ENCODE results near the gene C3orf20.
"Not testable (repeated sequence)": the region's sequence is repeated elsewhere in the genome, so short reads cannot be mapped to it uniquely, and the experiment has no call there.

The C3orf20 gene

GRCh38 chr3:14730703-14731382, 55.9 kb downstream of the C3orf20 start:
- Histone ChIP-seq H3K4me1 (ENCODE audit: insufficient read depth, insufficient read length) (no peaks in the 10 kb centered on the region), H3K36me3 (ENCODE audit: insufficient read depth, insufficient read length, low read length) (no peaks in the 10 kb centered on the region), H3K4me3 (ENCODE audit: insufficient read length, low read depth) (no peak overlapping the region), H3K9me3 (ENCODE audit: insufficient read depth, low read length) (no peaks in the 10 kb centered on the region), H3K9ac (ENCODE audit: insufficient read length, low read depth) (no peak overlapping the region), H3K27me3 (ENCODE audit: insufficient read depth, insufficient read length) (no peaks in the 10 kb centered on the region)
- TF ChIP-seq YY1 (IDR thresholded peaks at IDR 0.05; ENCODE audit: insufficient read depth, insufficient read length) (no peak), ZNF274 (IDR thresholded peaks at IDR 0.05; ENCODE audit: low read depth, low read length) (no peak), SUZ12 (IDR thresholded peaks at IDR 0.05; ENCODE audit: extremely low read depth, insufficient read depth, insufficient read length) (no peak)
- no peak for DNase-seq (ENCODE audit: low read depth, low spot score)

GRCh38 chr3:14740983-14741382, 66.0 kb downstream of the C3orf20 start:
- no peaks in the 10 kb centered on the region for H3K4me1 ChIP-seq (ENCODE audit: insufficient read depth, insufficient read length)
- no peaks in the 10 kb centered on the region for H3K36me3 ChIP-seq (ENCODE audit: insufficient read depth, insufficient read length, low read length)
- TF ChIP-seq ZNF274 (IDR thresholded peaks at IDR 0.05; ENCODE audit: low read depth, low read length) (no peak), YY1 (IDR thresholded peaks at IDR 0.05; ENCODE audit: insufficient read depth, insufficient read length) (no peak), SUZ12 (IDR thresholded peaks at IDR 0.05; ENCODE audit: extremely low read depth, insufficient read depth, insufficient read length) (no peak)
- H3K9me3 ChIP-seq (ENCODE audit: insufficient read depth, low read length): peaks cover 20% of the 10 kb centered on the region
- no peaks in the 10 kb centered on the region for H3K27me3 ChIP-seq (ENCODE audit: insufficient read depth, insufficient read length)
- H3K4me3 ChIP-seq (ENCODE audit: insufficient read length, low read depth): no peak overlapping the region
- DNase-seq (ENCODE audit: low read depth, low spot score): no peak
- H3K9ac ChIP-seq (ENCODE audit: insufficient read length, low read depth): no peak overlapping the region

GRCh38 chr3:14741510-14741909, 66.6 kb downstream of the C3orf20 start:
- no peak overlapping the region for H3K9ac ChIP-seq (ENCODE audit: insufficient read length, low read depth)
- DNase-seq (ENCODE audit: low read depth, low spot score): no peak
- no peak for TF ChIP-seq YY1 (IDR thresholded peaks at IDR 0.05; ENCODE audit: insufficient read depth, insufficient read length)
- TF ChIP-seq ZNF274 (IDR thresholded peaks at IDR 0.05; ENCODE audit: low read depth, low read length): no peak
- TF ChIP-seq SUZ12 (IDR thresholded peaks at IDR 0.05; ENCODE audit: extremely low read depth, insufficient read depth, insufficient read length): no peak
- peaks cover 20% of the 10 kb centered on the region for H3K9me3 ChIP-seq (ENCODE audit: insufficient read depth, low read length)
- H3K4me1 ChIP-seq (ENCODE audit: insufficient read depth, insufficient read length): no peaks in the 10 kb centered on the region
- H3K36me3 ChIP-seq (ENCODE audit: insufficient read depth, insufficient read length, low read length): no peaks in the 10 kb centered on the region
- no peaks in the 10 kb centered on the region for H3K27me3 ChIP-seq (ENCODE audit: insufficient read depth, insufficient read length)
- no peak overlapping the region for H3K4me3 ChIP-seq (ENCODE audit: insufficient read length, low read depth)

- Histone ChIP-seq H3K27me3 (ENCODE audit: insufficient read depth, insufficient read length) (no peaks in the 10 kb centered on the region), H3K4me3 (ENCODE audit: insufficient read length, low read depth) (no peak overlapping the region), H3K9ac (ENCODE audit: insufficient read length, low read depth) (no peak overlapping the region), H3K4me1 (ENCODE audit: insufficient read depth, insufficient read length) (no peaks in the 10 kb centered on the region), H3K36me3 (ENCODE audit: insufficient read depth, insufficient read length, low read length) (no peaks in the 10 kb centered on the region), H3K9me3 (ENCODE audit: insufficient read depth, low read length) (peaks cover 20% of the 10 kb centered on the region)
- TF ChIP-seq YY1 (IDR thresholded peaks at IDR 0.05; ENCODE audit: insufficient read depth, insufficient read length) (no peak), ZNF274 (IDR thresholded peaks at IDR 0.05; ENCODE audit: low read depth, low read length) (no peak), SUZ12 (IDR thresholded peaks at IDR 0.05; ENCODE audit: extremely low read depth, insufficient read depth, insufficient read length) (no peak)
- DNase-seq (ENCODE audit: low read depth, low spot score): no peak
Observed at GRCh38 chr3:14744556-14744955, 69.6 kb downstream of the C3orf20 start.

- Histone ChIP-seq H3K9ac (ENCODE audit: insufficient read length, low read depth) (no peak overlapping the region), H3K9me3 (ENCODE audit: insufficient read depth, low read length) (no peaks in the 10 kb centered on the region), H3K4me3 (ENCODE audit: insufficient read length, low read depth) (no peak overlapping the region), H3K27me3 (ENCODE audit: insufficient read depth, insufficient read length) (no peaks in the 10 kb centered on the region), H3K4me1 (ENCODE audit: insufficient read depth, insufficient read length) (no peaks in the 10 kb centered on the region), H3K36me3 (ENCODE audit: insufficient read depth, insufficient read length, low read length) (no peaks in the 10 kb centered on the region)
- TF ChIP-seq YY1 (IDR thresholded peaks at IDR 0.05; ENCODE audit: insufficient read depth, insufficient read length): no peak
- no peak for TF ChIP-seq SUZ12 (IDR thresholded peaks at IDR 0.05; ENCODE audit: extremely low read depth, insufficient read depth, insufficient read length)
- no peak for TF ChIP-seq ZNF274 (IDR thresholded peaks at IDR 0.05; ENCODE audit: low read depth, low read length)
- no peak for DNase-seq (ENCODE audit: low read depth, low spot score)
Observed at GRCh38 chr3:14750650-14751049, 75.7 kb downstream of the C3orf20 start.

GRCh38 chr3:14752979-14753378, 78.0 kb downstream of the C3orf20 start:
- not testable (repeated sequence) for DNase-seq (ENCODE audit: low read depth, low spot score); H3K4me3 ChIP-seq (ENCODE audit: insufficient read length, low read depth); H3K27me3 ChIP-seq (ENCODE audit: insufficient read depth, insufficient read length); H3K4me1 ChIP-seq (ENCODE audit: insufficient read depth, insufficient read length); H3K9me3 ChIP-seq (ENCODE audit: insufficient read depth, low read length); H3K36me3 ChIP-seq (ENCODE audit: insufficient read depth, insufficient read length, low read length); H3K9ac ChIP-seq (ENCODE audit: insufficient read length, low read depth)

GRCh38 chr3:14757153-14757700, 82.3 kb downstream of the C3orf20 start:
- no peak overlapping the region for H3K9ac ChIP-seq (ENCODE audit: insufficient read length, low read depth)
- H3K27me3 ChIP-seq (ENCODE audit: insufficient read depth, insufficient read length): no peaks in the 10 kb centered on the region
- TF ChIP-seq YY1 (IDR thresholded peaks at IDR 0.05; ENCODE audit: insufficient read depth, insufficient read length): no peak
- no peak for TF ChIP-seq ZNF274 (IDR thresholded peaks at IDR 0.05; ENCODE audit: low read depth, low read length)
- TF ChIP-seq SUZ12 (IDR thresholded peaks at IDR 0.05; ENCODE audit: extremely low read depth, insufficient read depth, insufficient read length): no peak
- no peaks in the 10 kb centered on the region for H3K4me1 ChIP-seq (ENCODE audit: insufficient read depth, insufficient read length)
- no peak for DNase-seq (ENCODE audit: low read depth, low spot score)
- no peaks in the 10 kb centered on the region for H3K36me3 ChIP-seq (ENCODE audit: insufficient read depth, insufficient read length, low read length)
- no peaks in the 10 kb centered on the region for H3K9me3 ChIP-seq (ENCODE audit: insufficient read depth, low read length)
- H3K4me3 ChIP-seq (ENCODE audit: insufficient read length, low read depth): no peak overlapping the region
